KMS-11 (cell line): Measurements from ENCODE around the gene ATXN10.

Source experiments
- H2AFZ ChIP-seq: fragments of 200-600 bp; sonication (generic); 2 replicates; pipeline ENCODE4 v1.6.1; 2016; ENCODE audit warnings: antibody characterized with exemption, mixed run types, low read depth
- H3K27ac ChIP-seq: fragments of 200-600 bp; sonication (generic); 2 replicates; pipeline ENCODE4 v1.6.1; 2016; ENCODE audit warnings: mild to moderate bottlenecking, mixed run types
- H3K27me3 ChIP-seq: fragments of 200-600 bp; sonication (generic); 2 replicates; pipeline ENCODE4 v1.6.1; 2017; ENCODE audit warnings: mild to moderate bottlenecking, low read depth, mixed run types, moderate library complexity; ENCODE audit not compliant: insufficient read depth
- H3K36me3 ChIP-seq: fragments of 200-600 bp; sonication (generic); 2 replicates; pipeline ENCODE4 v1.6.1; 2017; ENCODE audit warnings: mild to moderate bottlenecking, mixed run types; ENCODE audit not compliant: insufficient read depth
- H3K4me1 ChIP-seq: fragments of 200-600 bp; sonication (generic); 2 replicates; pipeline ENCODE4 v1.6.1; 2016; ENCODE audit warnings: mild to moderate bottlenecking, low read depth, mixed run types; ENCODE audit not compliant: poor library complexity, severe bottlenecking
- H3K4me2 ChIP-seq: fragments of 200-600 bp; sonication (generic); 2 replicates; pipeline ENCODE4 v1.7.0; 2016; ENCODE audit warnings: mild to moderate bottlenecking, mixed run types
- H3K4me3 ChIP-seq: fragments of 200-600 bp; sonication (generic); IDR thresholded peaks from 2 replicates; pipeline ENCODE4 v1.6.1; 2017; ENCODE audit warnings: low read depth, low read length, mixed read lengths; ENCODE audit not compliant: insufficient read depth
- H3K79me2 ChIP-seq: fragments of 200-600 bp; sonication (generic); 2 replicates; pipeline ENCODE4 v1.6.1; 2016; ENCODE audit warnings: low read depth, mixed run types; ENCODE audit not compliant: insufficient read depth
- H3K9ac ChIP-seq: fragments of 200-600 bp; sonication (generic); 2 replicates; pipeline ENCODE4 v1.6.1; 2016; ENCODE audit warnings: mild to moderate bottlenecking, mixed run types
- H4K20me1 ChIP-seq: fragments of 200-600 bp; sonication (generic); 2 replicates; pipeline ENCODE4 v1.6.1; 2016; ENCODE audit warnings: mild to moderate bottlenecking, mixed run types; ENCODE audit not compliant: insufficient read depth
- TF ChIP-seq, protein P1 (sequence below): fragments of 200-600 bp; sonication (generic); conservative IDR thresholded peaks from 2 replicates; pipeline ENCODE4 v1.6.1; 2017; ENCODE audit warnings: low read depth, mild to moderate bottlenecking, antibody characterized with exemption, low read length, moderate library complexity, mixed read lengths

ATXN10 gene

DNA sequence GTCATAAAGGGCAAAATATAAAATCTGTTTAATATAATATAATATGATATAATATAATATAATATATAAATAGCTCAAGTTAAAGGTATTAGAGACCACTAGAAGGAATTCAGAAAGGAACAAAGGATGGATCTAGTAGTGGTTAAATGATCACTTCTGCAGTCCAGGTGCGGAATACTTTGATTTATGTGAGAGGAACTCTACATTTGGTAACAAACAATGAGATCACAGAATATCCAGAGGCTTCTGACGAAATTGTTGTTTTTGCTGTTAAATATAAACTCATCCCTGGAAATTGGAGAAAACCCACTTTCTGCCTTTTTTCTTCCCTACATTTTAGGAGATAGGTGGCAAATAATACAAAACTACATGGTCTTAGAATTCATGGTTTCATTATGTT, 36.0 kb downstream of the ATXN10 start:
- Histone ChIP-seq H4K20me1 (no peaks in the 10 kb centered on the region), H3K27ac (no peak overlapping the region), H3K79me2 (0 out of 2 replicates have a peak, but pooled peaks cover 4% of the 10 kb centered on the region), H3K9ac (no peak overlapping the region), H3K27me3 (no peaks in the 10 kb centered on the region), H3K4me1 (no peaks in the 10 kb centered on the region), H3K36me3 (peaks cover 3% of the 10 kb centered on the region; the same call in 1 of the 2 replicates), H3K4me2 (no peak overlapping the region), H3K4me3 (no peak overlapping the region), H2AFZ (no peak overlapping the region)
- TF ChIP-seq, protein P1, sequence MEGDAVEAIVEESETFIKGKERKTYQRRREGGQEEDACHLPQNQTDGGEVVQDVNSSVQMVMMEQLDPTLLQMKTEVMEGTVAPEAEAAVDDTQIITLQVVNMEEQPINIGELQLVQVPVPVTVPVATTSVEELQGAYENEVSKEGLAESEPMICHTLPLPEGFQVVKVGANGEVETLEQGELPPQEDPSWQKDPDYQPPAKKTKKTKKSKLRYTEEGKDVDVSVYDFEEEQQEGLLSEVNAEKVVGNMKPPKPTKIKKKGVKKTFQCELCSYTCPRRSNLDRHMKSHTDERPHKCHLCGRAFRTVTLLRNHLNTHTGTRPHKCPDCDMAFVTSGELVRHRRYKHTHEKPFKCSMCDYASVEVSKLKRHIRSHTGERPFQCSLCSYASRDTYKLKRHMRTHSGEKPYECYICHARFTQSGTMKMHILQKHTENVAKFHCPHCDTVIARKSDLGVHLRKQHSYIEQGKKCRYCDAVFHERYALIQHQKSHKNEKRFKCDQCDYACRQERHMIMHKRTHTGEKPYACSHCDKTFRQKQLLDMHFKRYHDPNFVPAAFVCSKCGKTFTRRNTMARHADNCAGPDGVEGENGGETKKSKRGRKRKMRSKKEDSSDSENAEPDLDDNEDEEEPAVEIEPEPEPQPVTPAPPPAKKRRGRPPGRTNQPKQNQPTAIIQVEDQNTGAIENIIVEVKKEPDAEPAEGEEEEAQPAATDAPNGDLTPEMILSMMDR, result no peak

DNA sequence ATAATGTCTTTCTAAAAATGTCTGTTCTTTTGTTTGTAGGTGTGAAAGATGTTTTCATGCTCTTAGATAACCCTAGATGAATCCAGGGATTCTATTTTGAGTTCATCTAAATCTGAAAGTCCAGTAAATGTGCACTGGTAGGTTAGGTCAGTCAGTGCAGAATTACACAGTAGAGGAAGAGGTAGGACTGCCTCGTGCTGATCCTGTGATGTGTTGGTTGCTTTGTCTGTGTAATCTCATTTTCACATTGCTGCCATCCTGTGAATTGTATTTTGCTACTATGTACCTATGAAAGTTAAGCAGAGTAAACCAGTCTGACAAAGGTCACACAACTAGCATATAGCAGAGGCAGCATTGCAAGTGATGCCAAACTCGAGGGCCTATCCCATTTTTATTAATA, 36.5 kb downstream of the ATXN10 start:
- 0 out of 2 replicates have a peak, but pooled peaks cover 4% of the 10 kb centered on the region for H3K79me2 ChIP-seq

DNA sequence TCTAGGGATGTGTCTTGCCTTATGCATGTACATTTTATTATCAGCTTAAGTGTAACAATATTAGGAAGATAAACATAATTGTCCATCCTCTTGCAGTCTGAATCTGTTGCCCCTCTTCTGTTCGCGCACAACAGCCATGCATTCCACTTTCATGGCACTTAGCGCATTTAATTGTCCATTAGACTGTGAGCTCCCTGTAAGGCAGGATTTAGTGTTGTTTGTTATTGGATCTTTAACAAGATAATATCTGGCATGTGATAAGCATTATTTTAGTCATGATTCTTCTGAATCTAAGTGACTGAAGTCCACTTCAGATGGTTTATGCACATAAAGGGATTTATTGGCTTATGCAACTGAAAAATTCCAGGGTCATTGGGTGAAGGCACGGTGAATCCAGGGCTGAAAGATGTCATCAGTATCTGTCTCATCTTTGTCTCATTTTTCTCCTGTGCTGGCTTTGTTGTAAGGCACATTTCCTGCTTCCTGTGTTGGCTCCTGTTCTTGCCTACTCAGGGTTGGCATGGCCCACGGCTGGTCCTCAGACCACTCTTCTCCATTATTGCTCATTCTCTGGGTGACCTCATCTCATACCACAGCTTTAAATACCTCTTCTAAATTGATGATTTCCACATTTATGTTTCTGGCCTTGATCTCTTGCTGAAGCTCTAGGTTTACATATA, 37.6 kb downstream of the ATXN10 start:
- H3K79me2 ChIP-seq, result 0 out of 2 replicates have a peak, but pooled peaks cover 4% of the 10 kb centered on the region
- H3K4me1 ChIP-seq, result no peaks in the 10 kb centered on the region
- H4K20me1 ChIP-seq, result no peaks in the 10 kb centered on the region
- no peak overlapping the region for H3K27ac ChIP-seq
- no peak overlapping the region for H3K4me2 ChIP-seq
- TF ChIP-seq, protein P1, result no peak
- peaks cover 3% of the 10 kb centered on the region; the same call in 1 of the 2 replicates for H3K36me3 ChIP-seq
- H3K9ac ChIP-seq, result no peak overlapping the region
- no peak overlapping the region for H2AFZ ChIP-seq
- no peaks in the 10 kb centered on the region for H3K27me3 ChIP-seq
- no peak overlapping the region for H3K4me3 ChIP-seq

More for the DNA sequence above, 36.5 kb downstream of the ATXN10 start:
- peaks cover 3% of the 10 kb centered on the region; the same call in 1 of the 2 replicates for H3K36me3 ChIP-seq
- H3K27ac ChIP-seq, result no peak overlapping the region
- TF ChIP-seq, protein P1, result no peak
- H2AFZ ChIP-seq, result no peak overlapping the region
- no peak overlapping the region for H3K4me3 ChIP-seq
- H3K4me2 ChIP-seq, result no peak overlapping the region
- no peaks in the 10 kb centered on the region for H3K4me1 ChIP-seq
- no peaks in the 10 kb centered on the region for H3K27me3 ChIP-seq
- no peak overlapping the region for H3K9ac ChIP-seq
- H4K20me1 ChIP-seq, result no peaks in the 10 kb centered on the region

DNA sequence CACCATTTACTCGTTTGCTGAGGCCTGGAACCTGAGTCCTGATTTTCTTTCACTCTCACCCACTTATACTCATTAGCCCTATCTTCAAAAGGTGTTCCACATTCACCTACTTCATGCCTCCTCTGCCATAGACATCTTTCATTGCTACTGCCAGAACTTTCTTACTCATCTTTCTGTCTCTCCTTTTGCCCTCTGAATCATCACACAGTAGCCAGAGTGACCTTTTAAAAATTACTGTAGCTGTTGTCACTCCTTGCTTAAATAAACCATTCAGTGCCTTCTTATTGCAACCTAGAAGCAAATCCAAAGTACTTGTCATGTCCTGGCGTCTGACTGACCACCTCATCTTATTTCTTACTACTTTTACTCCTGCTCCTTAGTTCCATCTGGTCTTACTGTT, 38.2 kb downstream of the ATXN10 start:
- Histone ChIP-seq H4K20me1 (no peaks in the 10 kb centered on the region), H3K36me3 (peaks cover 3% of the 10 kb centered on the region; the same call in 1 of the 2 replicates), H2AFZ (no peak overlapping the region), H3K27ac (no peak overlapping the region), H3K4me2 (no peak overlapping the region), H3K9ac (no peak overlapping the region), H3K27me3 (no peaks in the 10 kb centered on the region), H3K79me2 (0 out of 2 replicates have a peak, but pooled peaks cover 4% of the 10 kb centered on the region), H3K4me3 (no peak overlapping the region), H3K4me1 (no peaks in the 10 kb centered on the region)
- TF ChIP-seq, protein P1, result no peak
